Muscle layer of colon (tissue), 2 donors: ENCODE results near the gene EPB41L1.

Experiments used
- H3K27ac ChIP-seq: one replicate; pipeline ENCODE4 v1.7.0; 2013; ENCODE audit warnings: low read depth, mild to moderate bottlenecking, low read length, moderate library complexity
- H3K27me3 ChIP-seq, 2 donors: one replicate each; pipeline ENCODE4 v1.7.0; 2013; ENCODE audit warnings: low read length in 2 of 2, mild to moderate bottlenecking in 2 of 2; ENCODE audit not compliant: insufficient read depth in 2 of 2, control insufficient read depth in 1 of 2
- H3K36me3 ChIP-seq: one replicate; pipeline ENCODE4 v1.7.0; 2013; ENCODE audit warnings: mild to moderate bottlenecking, low read length; ENCODE audit not compliant: insufficient read depth
- H3K4me1 ChIP-seq: one replicate; pipeline ENCODE4 v1.7.0; 2013; ENCODE audit warnings: mild to moderate bottlenecking, low read length; ENCODE audit not compliant: insufficient read depth
- H3K4me3 ChIP-seq, 2 donors: one replicate each; pipeline ENCODE4 v1.7.0; 2013; ENCODE audit warnings: low read length in 2 of 2, low read depth in 1 of 2, mild to moderate bottlenecking in 1 of 2, moderate library complexity in 1 of 2
- H3K9ac ChIP-seq: one replicate; pipeline ENCODE4 v1.7.0; 2013; ENCODE audit warnings: low read length
- H3K9me3 ChIP-seq: one replicate; pipeline ENCODE4 v1.7.0; 2013; ENCODE audit warnings: mild to moderate bottlenecking, low read length
- donor health status: abdominal sarcoma.
- donor health status: Adenocarcinoma of cecum.

EPB41L1 gene

GRCh38 chr20:36181934-36182603 lies 27.5 kb downstream of the EPB41L1 start:
- H3K36me3 ChIP-seq: peaks cover 45% of the 10 kb centered on the region
- no peaks in the 10 kb centered on the region for H3K9me3 ChIP-seq
- no peaks in the 10 kb centered on the region for H3K4me1 ChIP-seq
- no peak overlapping the region for H3K9ac ChIP-seq
- no peak overlapping the region for H3K27ac ChIP-seq
- no peak overlapping the region for H3K4me3 ChIP-seq
- no peaks in the 10 kb centered on the region for H3K27me3 ChIP-seq

GRCh38 chr20:36182604-36183154 lies 28.1 kb downstream of the EPB41L1 start:
- Histone ChIP-seq H3K4me1 (no peaks in the 10 kb centered on the region), H3K4me3 (no peak overlapping the region), H3K9me3 (no peaks in the 10 kb centered on the region), H3K9ac (no peak overlapping the region), H3K27ac (no peak overlapping the region), H3K36me3 (peaks cover 39% of the 10 kb centered on the region), H3K27me3 (no peaks in the 10 kb centered on the region)

- no peaks in the 10 kb centered on the region for H3K9me3 ChIP-seq
- H3K27me3 ChIP-seq: no peaks in the 10 kb centered on the region
- peaks cover 36% of the 10 kb centered on the region for H3K36me3 ChIP-seq
- no peaks in the 10 kb centered on the region for H3K4me1 ChIP-seq
- H3K9ac ChIP-seq: no peak overlapping the region
- no peak overlapping the region for H3K4me3 ChIP-seq
- no peak overlapping the region for H3K27ac ChIP-seq
Measured at GRCh38 chr20:36183155-36183944, 28.8 kb downstream of the EPB41L1 start.

GRCh38 chr20:36184816-36185776 lies 30.6 kb downstream of the EPB41L1 start:
- Histone ChIP-seq H3K27me3 (no peaks in the 10 kb centered on the region), H3K27ac (no peak overlapping the region), H3K4me3 (no peak overlapping the region), H3K9me3 (no peaks in the 10 kb centered on the region), H3K4me1 (no peaks in the 10 kb centered on the region), H3K36me3 (peaks cover 41% of the 10 kb centered on the region), H3K9ac (no peak overlapping the region)

- H3K4me1 ChIP-seq: no peaks in the 10 kb centered on the region
- H3K27ac ChIP-seq: no peak overlapping the region
- no peaks in the 10 kb centered on the region for H3K27me3 ChIP-seq
- no peak overlapping the region for H3K4me3 ChIP-seq
- H3K36me3 ChIP-seq: peaks cover 56% of the 10 kb centered on the region
- no peak overlapping the region for H3K9ac ChIP-seq
- H3K9me3 ChIP-seq: no peaks in the 10 kb centered on the region
Measured at GRCh38 chr20:36193977-36194712, 39.6 kb downstream of the EPB41L1 start.

- no peaks in the 10 kb centered on the region for H3K27me3 ChIP-seq
Measured at GRCh38 chr20:36196676-36197075, 42.1 kb downstream of the EPB41L1 start.

GRCh38 chr20:36197271-36197670 lies 42.7 kb downstream of the EPB41L1 start:
- Histone ChIP-seq H3K9me3 (no peaks in the 10 kb centered on the region), H3K36me3 (peaks cover 38% of the 10 kb centered on the region), H3K9ac (no peak overlapping the region), H3K27me3 (no peaks in the 10 kb centered on the region), H3K4me3 (no peak overlapping the region), H3K27ac (no peak overlapping the region), H3K4me1 (no peaks in the 10 kb centered on the region)

More at GRCh38 chr20:36196676-36197075, 42.1 kb downstream of the EPB41L1 start:
- H3K4me3 ChIP-seq: no peak overlapping the region
- no peaks in the 10 kb centered on the region for H3K4me1 ChIP-seq
- H3K27ac ChIP-seq: no peak overlapping the region
- H3K36me3 ChIP-seq: peaks cover 38% of the 10 kb centered on the region
- no peaks in the 10 kb centered on the region for H3K9me3 ChIP-seq
- no peak overlapping the region for H3K9ac ChIP-seq

GRCh38 chr20:36199345-36200257 lies 45.1 kb downstream of the EPB41L1 start:
- Histone ChIP-seq H3K9ac (no peak overlapping the region), H3K36me3 (peaks cover 26% of the 10 kb centered on the region), H3K27ac (no peak overlapping the region)

GRCh38 chr20:36200451-36200850 lies 45.9 kb downstream of the EPB41L1 start:
- Histone ChIP-seq H3K36me3 (peaks cover 20% of the 10 kb centered on the region), H3K9me3 (no peaks in the 10 kb centered on the region), H3K27ac (no peak overlapping the region), H3K9ac (no peak overlapping the region), H3K27me3 (no peaks in the 10 kb centered on the region), H3K4me3 (no peak overlapping the region), H3K4me1 (no peaks in the 10 kb centered on the region)

More at GRCh38 chr20:36199345-36200257, 45.1 kb downstream of the EPB41L1 start:
- no peaks in the 10 kb centered on the region for H3K4me1 ChIP-seq
- H3K4me3 ChIP-seq: no peak overlapping the region
- H3K9me3 ChIP-seq: no peaks in the 10 kb centered on the region
- no peaks in the 10 kb centered on the region for H3K27me3 ChIP-seq

GRCh38 chr20:36201198-36201597 lies 46.7 kb downstream of the EPB41L1 start:
- Histone ChIP-seq H3K4me1 (no peaks in the 10 kb centered on the region), H3K9me3 (no peaks in the 10 kb centered on the region), H3K27ac (no peak overlapping the region), H3K9ac (no peak overlapping the region), H3K4me3 (no peak overlapping the region), H3K27me3 (no peaks in the 10 kb centered on the region), H3K36me3 (peaks cover 20% of the 10 kb centered on the region)
